ENCODE data around the gene NOVA2.

The NOVA2 gene

DNA sequence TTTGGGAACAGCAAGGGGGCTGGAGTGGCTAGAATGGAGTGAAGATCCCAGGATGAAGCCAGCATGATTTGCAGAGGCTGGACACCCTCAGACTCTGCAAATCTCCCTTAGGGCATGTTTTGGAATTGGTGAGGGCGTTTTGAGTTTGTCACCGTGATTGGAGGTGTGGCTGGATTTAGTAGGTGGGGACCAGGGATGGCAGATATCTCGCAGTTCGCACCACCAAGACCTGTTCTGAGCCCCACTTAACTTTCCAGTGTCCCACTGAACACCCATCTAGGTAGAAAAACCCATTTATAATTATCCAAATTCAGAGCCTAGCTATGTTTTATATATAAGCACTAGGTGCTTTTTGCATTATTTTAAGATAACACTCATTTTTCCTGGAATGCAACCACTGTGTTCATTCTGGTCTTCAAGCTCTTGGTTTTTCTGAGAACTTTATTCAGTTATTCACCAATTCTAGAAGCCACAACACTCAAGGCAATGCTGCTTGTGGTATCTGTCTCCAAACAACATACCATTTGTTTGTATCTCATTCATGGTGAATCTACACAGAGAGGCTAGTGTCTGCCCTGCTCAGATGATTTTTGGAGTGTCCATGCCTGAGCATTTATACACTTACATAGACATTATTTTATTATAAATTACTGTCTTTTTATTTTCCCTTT lies 56.1 kb downstream of the NOVA2 start:
- no peaks in the 10 kb centered on the region for H3K4me1 ChIP-seq (ENCODE audit: insufficient read depth, low read length, severe bottlenecking)
- H3K27me3 ChIP-seq (ENCODE audit: insufficient read depth, low read length): peaks cover 4% of the 10 kb centered on the region; the same call in 1 of the 2 replicates
- H3K27ac ChIP-seq (ENCODE audit: low read depth, low read length, poor library complexity, severe bottlenecking): no peak overlapping the region
- H3K4me2 ChIP-seq (ENCODE audit: low read length): no peak overlapping the region
- H4K20me1 ChIP-seq (ENCODE audit: insufficient read depth, low read length): no peaks in the 10 kb centered on the region
- no peak overlapping the region for H2AFZ ChIP-seq (ENCODE audit: low read length)
- H3K9me2 ChIP-seq (ENCODE audit: low read depth, low read length): no peaks in the 10 kb centered on the region
- H3K9me3 ChIP-seq (ENCODE audit: low read length): no peaks in the 10 kb centered on the region
- H3K36me3 ChIP-seq (ENCODE audit: insufficient read depth, low read length): no peaks in the 10 kb centered on the region; the same call in 1 of the 2 replicates
- TF ChIP-seq EZH2 (IDR thresholded peaks at IDR 0.05; ENCODE audit: borderline replicate concordance, low read length): no peak
- TF ChIP-seq, protein P1, sequence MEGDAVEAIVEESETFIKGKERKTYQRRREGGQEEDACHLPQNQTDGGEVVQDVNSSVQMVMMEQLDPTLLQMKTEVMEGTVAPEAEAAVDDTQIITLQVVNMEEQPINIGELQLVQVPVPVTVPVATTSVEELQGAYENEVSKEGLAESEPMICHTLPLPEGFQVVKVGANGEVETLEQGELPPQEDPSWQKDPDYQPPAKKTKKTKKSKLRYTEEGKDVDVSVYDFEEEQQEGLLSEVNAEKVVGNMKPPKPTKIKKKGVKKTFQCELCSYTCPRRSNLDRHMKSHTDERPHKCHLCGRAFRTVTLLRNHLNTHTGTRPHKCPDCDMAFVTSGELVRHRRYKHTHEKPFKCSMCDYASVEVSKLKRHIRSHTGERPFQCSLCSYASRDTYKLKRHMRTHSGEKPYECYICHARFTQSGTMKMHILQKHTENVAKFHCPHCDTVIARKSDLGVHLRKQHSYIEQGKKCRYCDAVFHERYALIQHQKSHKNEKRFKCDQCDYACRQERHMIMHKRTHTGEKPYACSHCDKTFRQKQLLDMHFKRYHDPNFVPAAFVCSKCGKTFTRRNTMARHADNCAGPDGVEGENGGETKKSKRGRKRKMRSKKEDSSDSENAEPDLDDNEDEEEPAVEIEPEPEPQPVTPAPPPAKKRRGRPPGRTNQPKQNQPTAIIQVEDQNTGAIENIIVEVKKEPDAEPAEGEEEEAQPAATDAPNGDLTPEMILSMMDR (IDR thresholded peaks at IDR 0.05; ENCODE audit: low read length): no peak
- no peaks in the 10 kb centered on the region for H3K79me2 ChIP-seq (ENCODE audit: insufficient read depth, low read length)
- no peaks in the 10 kb centered on the region for H3F3A ChIP-seq (ENCODE audit: insufficient read depth, low read length)
- H3K9ac ChIP-seq (ENCODE audit: low read length): no peak overlapping the region
- no peak overlapping the region for H3K4me3 ChIP-seq (ENCODE audit: low read depth, low read length, poor library complexity, severe bottlenecking)

DNA sequence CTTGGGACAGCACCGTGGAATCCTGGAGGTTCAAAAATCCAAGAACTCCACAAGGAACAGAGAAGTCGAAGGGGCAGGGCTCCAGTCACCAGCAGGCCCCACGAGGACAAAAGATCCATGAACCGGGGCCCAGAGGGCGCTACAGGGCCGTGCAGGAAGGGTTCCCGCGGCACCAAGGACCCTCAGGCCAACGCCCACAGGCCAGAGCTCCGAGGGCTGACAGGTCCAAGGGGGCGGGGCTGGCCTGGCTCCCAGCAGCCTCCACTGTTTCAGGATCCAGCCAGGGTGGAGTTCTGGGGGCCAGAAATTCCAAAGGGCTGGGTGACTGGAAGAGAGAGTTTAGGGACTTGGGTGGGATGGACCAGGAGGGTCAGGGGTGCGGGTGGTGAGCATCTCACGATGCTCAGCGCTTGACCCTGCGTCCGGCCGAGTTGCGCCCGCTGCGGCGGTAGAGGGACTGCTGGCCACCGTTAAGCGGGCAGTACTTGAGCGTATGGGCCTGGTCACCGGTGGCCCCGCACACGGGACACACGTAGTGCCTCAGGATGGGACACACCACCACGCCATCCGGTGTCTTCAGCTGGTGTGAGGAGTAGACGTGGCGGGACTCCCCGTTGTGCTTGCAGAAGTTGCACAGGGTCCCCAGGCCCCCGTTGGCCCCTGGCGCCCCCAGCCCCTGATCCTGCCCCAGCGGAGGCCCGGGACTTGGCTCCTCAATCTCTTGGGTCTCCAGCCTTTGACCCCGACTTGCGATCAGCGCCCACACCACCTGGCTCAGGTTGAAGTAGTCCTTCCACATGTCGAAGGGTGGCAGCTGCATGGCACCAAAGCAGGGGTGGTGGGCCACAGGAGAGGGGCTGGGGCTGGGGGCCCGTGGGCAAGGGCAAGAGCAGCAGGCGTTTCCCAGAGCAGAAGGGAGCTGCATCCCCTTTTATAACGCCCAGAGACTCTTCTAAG lies 59.5 kb downstream of the NOVA2 start, which contains the start of gene NANOS2:
Gene NANOS2 (minus strand): TSS at position 905 of the 957 bp plus-strand sequence. CDS start 85 bp downstream, at position 820.
- Histone ChIP-seq H3K4me2 (ENCODE audit: low read length) (no peak within 1 kb of the TSS), H4K20me1 (ENCODE audit: insufficient read depth, low read length) (no peaks in the 10 kb centered on the region), H3K9me2 (ENCODE audit: low read depth, low read length) (no peaks in the 10 kb centered on the region), H3K27ac (ENCODE audit: low read depth, low read length, poor library complexity, severe bottlenecking) (no peak within 1 kb of the TSS), H3K9me3 (ENCODE audit: low read length) (no peaks in the 10 kb centered on the region), H3K36me3 (ENCODE audit: insufficient read depth, low read length) (no peaks in the 10 kb centered on the region; the same call in 1 of the 2 replicates), H2AFZ (ENCODE audit: low read length) (no peak within 1 kb of the TSS), H3K4me3 (ENCODE audit: low read depth, low read length, poor library complexity, severe bottlenecking) (no peak within 1 kb of the TSS), H3K27me3 (ENCODE audit: insufficient read depth, low read length) (peaks cover 5% of the 10 kb centered on the region; the same call in 1 of the 2 replicates), H3K4me1 (ENCODE audit: insufficient read depth, low read length, severe bottlenecking) (no peaks in the 10 kb centered on the region), H3K9ac (ENCODE audit: low read length) (no peak within 1 kb of the TSS), H3K79me2 (ENCODE audit: insufficient read depth, low read length) (no peaks in the 10 kb centered on the region), H3F3A (ENCODE audit: insufficient read depth, low read length) (no peaks in the 10 kb centered on the region)
- TF ChIP-seq EZH2 (IDR thresholded peaks at IDR 0.05; ENCODE audit: borderline replicate concordance, low read length): no peak
- TF ChIP-seq, protein P1 (IDR thresholded peaks at IDR 0.05; ENCODE audit: low read length): peak; percentile 43; the same call in 1 of the 2 replicates

DNA sequence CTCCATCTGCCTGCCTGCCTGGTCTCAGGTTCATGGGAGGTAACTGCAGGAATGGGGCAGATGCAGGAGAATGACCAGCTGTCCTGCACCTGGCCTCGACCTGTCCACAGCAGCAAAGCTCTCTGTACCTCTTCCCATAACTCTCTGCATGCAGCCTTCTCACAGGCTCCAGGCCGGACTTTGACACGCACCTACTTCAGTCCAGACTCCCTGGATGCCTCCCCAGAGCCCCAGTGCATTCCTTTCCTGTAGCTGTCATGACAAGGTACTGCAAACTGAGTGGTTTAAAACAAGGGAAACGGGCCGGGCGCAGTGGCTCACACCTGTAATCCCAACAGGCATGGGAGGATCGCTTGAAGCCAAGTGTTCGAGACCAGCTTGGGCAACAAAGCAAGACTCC lies 62.4 kb downstream of the NOVA2 start:
- H3K9me3 ChIP-seq (ENCODE audit: low read length): no peaks in the 10 kb centered on the region
- H3K36me3 ChIP-seq (ENCODE audit: insufficient read depth, low read length): no peaks in the 10 kb centered on the region; the same call in 1 of the 2 replicates
- H3K4me3 ChIP-seq (ENCODE audit: low read depth, low read length, poor library complexity, severe bottlenecking): no peak overlapping the region
- no peaks in the 10 kb centered on the region for H3K79me2 ChIP-seq (ENCODE audit: insufficient read depth, low read length)
- no peak overlapping the region for H3K4me2 ChIP-seq (ENCODE audit: low read length)
- H2AFZ ChIP-seq (ENCODE audit: low read length): no peak overlapping the region
- TF ChIP-seq, protein P1 (IDR thresholded peaks at IDR 0.05; ENCODE audit: low read length): no peak
- TF ChIP-seq EZH2 (IDR thresholded peaks at IDR 0.05; ENCODE audit: borderline replicate concordance, low read length): no peak
- no peaks in the 10 kb centered on the region for H4K20me1 ChIP-seq (ENCODE audit: insufficient read depth, low read length)
- H3K4me1 ChIP-seq (ENCODE audit: insufficient read depth, low read length, severe bottlenecking): no peaks in the 10 kb centered on the region
- H3K27ac ChIP-seq (ENCODE audit: low read depth, low read length, poor library complexity, severe bottlenecking): no peak overlapping the region
- H3K9me2 ChIP-seq (ENCODE audit: low read depth, low read length): no peaks in the 10 kb centered on the region
- no peaks in the 10 kb centered on the region for H3F3A ChIP-seq (ENCODE audit: insufficient read depth, low read length)
- no peak overlapping the region for H3K9ac ChIP-seq (ENCODE audit: low read length)
- peaks cover 5% of the 10 kb centered on the region; the same call in 1 of the 2 replicates for H3K27me3 ChIP-seq (ENCODE audit: insufficient read depth, low read length)

Measured in OCI-LY1 (cell line).